Transverse colon (tissue), 4 donors: ENCODE measurements around the gene PIGN.

ENCODE experiments used
- POLR2AphosphoS5 ChIP-seq, 3 donors: sonication (generic); formaldehyde crosslinking; IDR thresholded peaks; one replicate each; pipeline ENCODE4 v1.6.1; 2016; ENCODE audit warnings: antibody characterized with exemption in 3 of 3
- TF ChIP-seq, protein P1 (sequence below), 5 experiments: fragments of 200-600 bp in 3 of 5; fragments of 450-650 bp in 2 of 5; sonication (generic) in 3 of 5; IDR thresholded peaks; 1 replicate in 2 of 5; 2 replicates in 3 of 5; pipeline ENCODE4 v1.5.1; 2016 to 2017; ENCODE audit warnings: antibody characterized with exemption in 5 of 5, inconsistent platforms in 3 of 5, mild to moderate bottlenecking in 2 of 5, moderate library complexity in 1 of 5

DNA sequence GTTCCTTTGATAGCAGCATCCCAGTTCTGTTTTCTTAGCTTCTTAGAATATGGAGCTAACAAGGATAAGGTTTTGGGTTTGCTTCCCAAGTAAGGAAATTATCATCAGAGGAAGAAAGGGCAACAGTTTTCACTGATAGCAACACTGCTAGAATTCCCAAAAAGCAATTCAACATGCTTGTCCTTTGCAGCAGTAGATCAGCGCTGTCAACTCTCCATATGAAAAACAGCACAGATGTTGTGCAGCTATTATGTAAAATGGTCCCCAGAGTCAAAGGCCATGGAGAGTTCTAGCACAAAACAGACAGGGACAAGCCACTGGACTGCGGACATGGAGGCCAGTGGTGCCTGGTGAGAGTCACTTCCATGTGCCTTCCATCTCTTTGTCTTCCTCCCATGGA, 158.1 kb downstream of the PIGN start:
- no peak for TF ChIP-seq POLR2AphosphoS5 (IDR thresholded peaks at IDR 0.05)
- TF ChIP-seq, protein P1, sequence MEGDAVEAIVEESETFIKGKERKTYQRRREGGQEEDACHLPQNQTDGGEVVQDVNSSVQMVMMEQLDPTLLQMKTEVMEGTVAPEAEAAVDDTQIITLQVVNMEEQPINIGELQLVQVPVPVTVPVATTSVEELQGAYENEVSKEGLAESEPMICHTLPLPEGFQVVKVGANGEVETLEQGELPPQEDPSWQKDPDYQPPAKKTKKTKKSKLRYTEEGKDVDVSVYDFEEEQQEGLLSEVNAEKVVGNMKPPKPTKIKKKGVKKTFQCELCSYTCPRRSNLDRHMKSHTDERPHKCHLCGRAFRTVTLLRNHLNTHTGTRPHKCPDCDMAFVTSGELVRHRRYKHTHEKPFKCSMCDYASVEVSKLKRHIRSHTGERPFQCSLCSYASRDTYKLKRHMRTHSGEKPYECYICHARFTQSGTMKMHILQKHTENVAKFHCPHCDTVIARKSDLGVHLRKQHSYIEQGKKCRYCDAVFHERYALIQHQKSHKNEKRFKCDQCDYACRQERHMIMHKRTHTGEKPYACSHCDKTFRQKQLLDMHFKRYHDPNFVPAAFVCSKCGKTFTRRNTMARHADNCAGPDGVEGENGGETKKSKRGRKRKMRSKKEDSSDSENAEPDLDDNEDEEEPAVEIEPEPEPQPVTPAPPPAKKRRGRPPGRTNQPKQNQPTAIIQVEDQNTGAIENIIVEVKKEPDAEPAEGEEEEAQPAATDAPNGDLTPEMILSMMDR (IDR thresholded peaks at IDR 0.05) = no peak
